ENCODE results near the gene LILRB5.

- TF ChIP-seq CTCF (IDR thresholded peaks at IDR 0.05 in 2 of 3, conservative IDR thresholded peaks at IDR 0.05 in 1 of 3; ENCODE audit: borderline replicate concordance in 1 of 3, insufficient read depth in 1 of 3, low read depth in 2 of 3, low read length in 2 of 3): no peak
- TF ChIP-seq YY1 (IDR thresholded peaks at IDR 0.05; ENCODE audit: extremely low read depth, insufficient replicate concordance, low read depth, low read length): no peak
- no peak for TF ChIP-seq REST (IDR thresholded peaks at IDR 0.05; ENCODE audit: low read depth)
- TF ChIP-seq SP1 (IDR thresholded peaks at IDR 0.05; ENCODE audit: low read depth): no peak
- no peak for TF ChIP-seq POLR2A (IDR thresholded peaks at IDR 0.05; ENCODE audit: borderline replicate concordance, extremely low read depth, insufficient read depth, insufficient read length)
These were observed 4.8 kb downstream of the LILRB5 start for GRCh38 chr19:54252243-54252642.

All from HCT116 (cell line).